ENCODE data around the gene CYFIP2. TPM values are rescaled to one million over a fixed set of nuclear protein-coding genes. Genes with fewer than 3 reads are reported as not detected.

Gene CYFIP2
- total RNA-seq, 1 donor from 2014 or later = 471 TPM

DNA sequence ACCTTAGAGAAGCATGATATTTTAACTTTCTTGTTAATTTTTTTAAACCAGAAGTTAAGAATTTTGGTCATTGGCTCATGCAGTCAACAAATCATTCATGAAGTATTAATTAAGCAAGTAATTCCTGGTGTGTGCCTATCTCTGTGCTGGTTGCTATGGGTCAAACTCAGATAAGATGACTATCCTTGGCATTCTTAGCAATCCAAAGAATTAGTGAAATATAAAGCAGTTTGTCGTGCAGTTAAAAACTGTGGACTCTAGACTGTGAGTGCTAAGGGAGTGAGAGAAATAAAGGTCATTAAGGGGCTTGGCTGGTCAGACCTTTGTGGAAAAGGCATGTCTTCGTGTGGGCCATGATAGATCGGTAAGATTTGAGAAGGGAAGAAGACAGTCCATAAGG is 4.8 kb downstream of the CYFIP2 start:
- H3K4me3 Mint-ChIP-seq = peak overlapping the region; percentile 41
- ATAC-seq (ENCODE audit: low read depth) = no peak
- POLR2A ChIA-PET = interaction anchor here (2.9 to 4.2 kb wide), 4 partner anchors 7 to 37 kb away, joined by 10 to 101 read pairs (median 58); no protein-coding TSS in a partner anchor
- DNase-seq = no peak
- TF ChIP-seq, protein P1, sequence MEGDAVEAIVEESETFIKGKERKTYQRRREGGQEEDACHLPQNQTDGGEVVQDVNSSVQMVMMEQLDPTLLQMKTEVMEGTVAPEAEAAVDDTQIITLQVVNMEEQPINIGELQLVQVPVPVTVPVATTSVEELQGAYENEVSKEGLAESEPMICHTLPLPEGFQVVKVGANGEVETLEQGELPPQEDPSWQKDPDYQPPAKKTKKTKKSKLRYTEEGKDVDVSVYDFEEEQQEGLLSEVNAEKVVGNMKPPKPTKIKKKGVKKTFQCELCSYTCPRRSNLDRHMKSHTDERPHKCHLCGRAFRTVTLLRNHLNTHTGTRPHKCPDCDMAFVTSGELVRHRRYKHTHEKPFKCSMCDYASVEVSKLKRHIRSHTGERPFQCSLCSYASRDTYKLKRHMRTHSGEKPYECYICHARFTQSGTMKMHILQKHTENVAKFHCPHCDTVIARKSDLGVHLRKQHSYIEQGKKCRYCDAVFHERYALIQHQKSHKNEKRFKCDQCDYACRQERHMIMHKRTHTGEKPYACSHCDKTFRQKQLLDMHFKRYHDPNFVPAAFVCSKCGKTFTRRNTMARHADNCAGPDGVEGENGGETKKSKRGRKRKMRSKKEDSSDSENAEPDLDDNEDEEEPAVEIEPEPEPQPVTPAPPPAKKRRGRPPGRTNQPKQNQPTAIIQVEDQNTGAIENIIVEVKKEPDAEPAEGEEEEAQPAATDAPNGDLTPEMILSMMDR (IDR thresholded peaks at IDR 0.05) = no peak
- peaks cover 52% of the 10 kb centered on the region for H3K36me3 Mint-ChIP-seq (ENCODE audit: low read depth)
- peaks cover 86% of the 10 kb centered on the region for H3K4me1 Mint-ChIP-seq
- intact Hi-C loops (cut with micrococcal nuclease) = loop anchor here (1.0 to 5.0 kb wide), 4 partner anchors 17 to 1832 kb away; no protein-coding TSS in a partner anchor
- H3K9me3 Mint-ChIP-seq = peaks cover 7% of the 10 kb centered on the region
- CTCF ChIA-PET = interaction anchor here (3.9 kb wide), 1 partner anchor 17 kb away, joined by 48 read pairs; no protein-coding TSS in a partner anchor
- peak overlapping the region; percentile 99 for H3K27ac Mint-ChIP-seq
- no peaks in the 10 kb centered on the region for H3K27me3 Mint-ChIP-seq

DNA sequence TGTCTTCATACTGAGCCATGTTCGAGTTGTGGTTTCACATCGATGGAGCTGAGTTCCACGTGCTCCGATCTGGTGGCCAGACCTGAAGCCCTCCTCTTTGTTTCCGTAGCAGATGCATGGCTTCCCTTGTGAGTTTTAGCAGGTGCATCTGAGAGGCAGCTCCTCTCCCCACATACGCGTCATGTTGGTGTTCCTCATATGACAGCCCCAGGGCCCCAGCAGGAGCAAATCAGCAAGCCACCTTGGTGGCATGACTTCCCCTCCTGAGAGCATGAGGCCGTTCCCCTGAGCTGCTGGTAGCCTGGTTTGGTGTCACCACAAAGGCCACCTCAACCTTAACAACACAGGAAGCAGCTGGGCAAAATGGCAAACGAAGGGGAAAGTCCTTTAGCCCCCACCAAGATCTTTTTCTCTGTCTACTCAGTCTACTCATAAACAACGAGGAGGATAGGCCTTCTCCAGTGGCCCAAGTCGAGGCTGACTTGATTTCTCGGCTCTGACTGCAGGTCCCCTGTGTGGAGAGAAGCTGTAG is 5.9 kb downstream of the CYFIP2 start:
- DNase-seq = peak; percentile 74
- Mint-ChIP-seq H3K4me3 (peak overlapping the region; percentile 73), H3K9me3 (peaks cover 9% of the 10 kb centered on the region), H3K27me3 (no peaks in the 10 kb centered on the region), H3K27ac (peak overlapping the region; percentile 99), H3K4me1 (peaks cover 93% of the 10 kb centered on the region), H3K36me3 (ENCODE audit: low read depth) (peaks cover 53% of the 10 kb centered on the region)
- TF ChIP-seq, protein P1 (IDR thresholded peaks at IDR 0.05) = no peak
- peak; percentile 86 for ATAC-seq (ENCODE audit: low read depth)
- intact Hi-C loops (cut with micrococcal nuclease) = loop anchor here (1.0 to 5.0 kb wide), 8 partner anchors 9 to 1830 kb away; partner anchors contain the start of gene THG1L
- ChIA-PET POLR2A (interaction anchor here (0.5 to 4.2 kb wide), 19 partner anchors 8 to 1830 kb away, joined by 3 to 101 read pairs (median 4); partner anchors contain the start of genes CLINT1 and MED7), CTCF (interaction anchor here (1.0 to 3.9 kb wide), 6 partner anchors 9 to 41 kb away, joined by 3 to 48 read pairs (median 5); no protein-coding TSS in a partner anchor)

DNA sequence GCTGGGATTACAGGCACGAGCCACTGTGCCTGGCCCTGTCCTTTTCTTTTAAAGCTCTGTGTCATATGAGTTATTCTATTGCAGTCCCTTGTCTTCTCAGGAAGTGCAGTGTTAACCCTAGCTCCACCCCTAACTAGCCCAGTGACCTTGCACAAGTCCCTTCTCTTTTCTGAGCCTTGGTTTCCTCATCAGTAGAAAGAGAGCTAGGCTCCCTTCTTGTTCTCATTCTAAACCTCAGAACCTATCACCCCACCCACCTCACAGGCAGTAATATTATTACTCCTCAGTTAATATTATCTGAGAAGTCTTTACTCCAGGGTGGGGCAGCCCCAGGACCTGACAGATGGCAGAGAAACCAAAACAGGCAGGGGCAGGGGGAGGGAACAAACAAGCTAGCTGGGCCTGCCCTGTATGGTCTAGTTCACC is 7.2 kb downstream of the CYFIP2 start:
- peak; percentile 26 for ATAC-seq (ENCODE audit: low read depth)
- no peak for DNase-seq
- H3K36me3 Mint-ChIP-seq (ENCODE audit: low read depth) = peaks cover 52% of the 10 kb centered on the region
- H3K4me1 Mint-ChIP-seq = peaks cover 91% of the 10 kb centered on the region
- CTCF ChIA-PET = interaction anchor here (0.7 to 3.9 kb wide), 8 partner anchors 10 to 124 kb away, joined by 3 to 48 read pairs (median 4); no protein-coding TSS in a partner anchor
- peak overlapping the region; percentile 99 for H3K27ac Mint-ChIP-seq
- intact Hi-C loops (cut with micrococcal nuclease) = loop anchor here (2.0 to 5.0 kb wide), 4 partner anchors 36 to 1829 kb away; partner anchors contain the start of gene THG1L
- TF ChIP-seq, protein P1 (IDR thresholded peaks at IDR 0.05) = no peak
- peaks cover 9% of the 10 kb centered on the region for H3K9me3 Mint-ChIP-seq
- peak overlapping the region; percentile 72 for H3K4me3 Mint-ChIP-seq
- H3K27me3 Mint-ChIP-seq = no peaks in the 10 kb centered on the region
- POLR2A ChIA-PET = interaction anchor here (0.6 to 4.2 kb wide), 12 partner anchors 7 to 585 kb away, joined by 3 to 101 read pairs (median 7); partner anchors contain the start of gene MED7

DNA sequence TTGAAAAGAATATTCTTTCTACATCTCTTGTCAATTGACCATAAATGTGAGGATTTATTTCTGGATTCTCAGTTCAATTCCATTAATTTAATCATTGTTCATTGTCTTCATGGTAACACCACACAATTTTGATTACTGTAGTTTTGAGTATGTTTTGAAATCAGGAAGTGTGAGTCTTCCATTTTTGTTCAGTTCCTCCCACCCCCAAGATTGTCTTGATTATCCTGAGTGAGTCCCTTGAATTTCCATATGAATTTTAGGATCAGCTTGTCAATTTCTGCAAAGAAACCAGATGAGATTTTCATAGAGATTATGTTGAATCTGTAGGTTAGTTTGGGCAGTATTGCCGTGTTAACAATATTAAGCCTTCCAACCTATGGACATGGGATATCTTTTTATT is 9.5 kb downstream of the CYFIP2 start:
- no peak for ATAC-seq (ENCODE audit: low read depth)
- Mint-ChIP-seq H3K27me3 (no peaks in the 10 kb centered on the region), H3K36me3 (ENCODE audit: low read depth) (peaks cover 45% of the 10 kb centered on the region), H3K27ac (peak overlapping the region; percentile 51), H3K9me3 (peaks cover 6% of the 10 kb centered on the region), H3K4me3 (no peak overlapping the region), H3K4me1 (peaks cover 89% of the 10 kb centered on the region)
- ChIA-PET POLR2A (interaction anchor here (0.6 to 1.6 kb wide), 2 partner anchors 9 to 18 kb away, joined by 3 to 6 read pairs; no protein-coding TSS in a partner anchor), CTCF (interaction anchor here (1.8 kb wide), 1 partner anchor 22 kb away, joined by 7 read pairs; no protein-coding TSS in a partner anchor)
- no peak for DNase-seq
- intact Hi-C loops (cut with micrococcal nuclease) = no loop called here
- TF ChIP-seq, protein P1 (IDR thresholded peaks at IDR 0.05) = no peak
